ENCODE measurements around the gene GLS2. TPM values are rescaled to one million over a fixed set of nuclear protein-coding genes. Genes with fewer than 3 reads are reported as not detected.

GLS2 gene
- total and polyA plus RNA-seq, 2 donors (not counting 1 experiment from before 2014, with no cell fraction given): 5.3 to 7.2 TPM

GRCh38 chr12:56462565-56462964, 25.4 kb downstream of the GLS2 start:
- Mint-ChIP-seq H3K27me3 (no peaks in the 10 kb centered on the region), H3K27ac (no peak overlapping the region), H3K9me3 (ENCODE audit: insufficient read depth) (no peaks in the 10 kb centered on the region), H3K4me1 (peaks cover 27% of the 10 kb centered on the region), H3K4me3 (no peak overlapping the region)
- TF ChIP-seq CTCF (IDR thresholded peaks at IDR 0.05) (no peak), EZH2 (IDR thresholded peaks at IDR 0.05; ENCODE audit: borderline replicate concordance, insufficient read depth, low read depth, low read length, poor library complexity, severe bottlenecking) (no peak)
- Histone ChIP-seq H3K4me2 (replicated peaks; ENCODE audit: low read depth, low read length, poor library complexity, severe bottlenecking) (no peak overlapping the region), H4K20me1 (ENCODE audit: control insufficient read depth, insufficient read depth, low read length, poor library complexity, severe bottlenecking) (no peaks in the 10 kb centered on the region), H3K36me3 (replicated peaks in 1 of 2; ENCODE audit: control extremely low read depth in 1 of 2, control insufficient read depth in 1 of 2, extremely low read depth in 1 of 2, insufficient read depth in 2 of 2, low read length in 1 of 2) (no peaks in the 10 kb centered on the region), H3K27ac (ENCODE audit: low read length in 2 of 2) (no peak overlapping the region), H3K4me3 (ENCODE audit: control extremely low read depth in 1 of 5, extremely low read depth in 1 of 5, insufficient read depth in 1 of 5, low read depth in 2 of 5, low read length in 4 of 5) (no peak overlapping the region), H3K4me1 (ENCODE audit: control insufficient read depth in 2 of 2, insufficient read depth in 2 of 2, low read length in 2 of 2) (peaks cover 13 to 26% of the 10 kb centered on the region in 2 donors), H3K9me3 (ENCODE audit: control extremely low read depth in 1 of 3, control insufficient read depth in 2 of 3, insufficient read depth in 1 of 3, low read length in 2 of 3) (no peaks in the 10 kb centered on the region), H3K27me3 (replicated peaks in 1 of 4; ENCODE audit: control extremely low read depth in 1 of 4, control insufficient read depth in 3 of 4, insufficient read depth in 4 of 4, low read length in 3 of 4) (no peaks in the 10 kb centered on the region), H3K9ac (ENCODE audit: low read length) (no peak overlapping the region), H3K79me2 (ENCODE audit: control insufficient read depth, insufficient read depth, low read length) (no peaks in the 10 kb centered on the region), H2AFZ (ENCODE audit: insufficient read depth, low read depth, low read length, poor library complexity, severe bottlenecking) (peak overlapping the region; percentile 2)
- ChIA-PET POLR2A (interaction anchor here (0.9 to 1.4 kb wide), 2 partner anchors 10 to 147 kb away, joined by 3 to 4 read pairs; partner anchors contain the start of gene CNPY2), CTCF (interaction anchor here (0.8 to 4.3 kb wide), 12 partner anchors 14 to 343 kb away, joined by 3 to 59 read pairs (median 10); partner anchors contain the start of genes CNPY2, COQ10A, SMARCC2 and STAT2)
- intact Hi-C loops (cut with micrococcal nuclease): loop anchor here (5.0 kb wide), 1 partner anchor 85 kb away; no protein-coding TSS in a partner anchor
- ATAC-seq (ENCODE audit: low read depth) (no peak), DNase-seq (no peak)
